Astrocyte (in vitro differentiated cells and primary cell): Measurements from ENCODE around the gene SCAMP1.

Experiments
- EZH2 ChIP-seq: IDR thresholded peaks from 2 replicates; pipeline ENCODE4 v1.6.1; 2012; ENCODE audit warnings: mild to moderate bottlenecking, low read length, inconsistent platforms; ENCODE audit not compliant: insufficient read depth
- TF ChIP-seq, protein P1 (sequence below): IDR thresholded peaks from 2 replicates; pipeline ENCODE4 v1.5.1; 2011; ENCODE audit warnings: low read depth, mild to moderate bottlenecking, inconsistent platforms, low read length, moderate library complexity; ENCODE audit not compliant: insufficient read depth

DNA sequence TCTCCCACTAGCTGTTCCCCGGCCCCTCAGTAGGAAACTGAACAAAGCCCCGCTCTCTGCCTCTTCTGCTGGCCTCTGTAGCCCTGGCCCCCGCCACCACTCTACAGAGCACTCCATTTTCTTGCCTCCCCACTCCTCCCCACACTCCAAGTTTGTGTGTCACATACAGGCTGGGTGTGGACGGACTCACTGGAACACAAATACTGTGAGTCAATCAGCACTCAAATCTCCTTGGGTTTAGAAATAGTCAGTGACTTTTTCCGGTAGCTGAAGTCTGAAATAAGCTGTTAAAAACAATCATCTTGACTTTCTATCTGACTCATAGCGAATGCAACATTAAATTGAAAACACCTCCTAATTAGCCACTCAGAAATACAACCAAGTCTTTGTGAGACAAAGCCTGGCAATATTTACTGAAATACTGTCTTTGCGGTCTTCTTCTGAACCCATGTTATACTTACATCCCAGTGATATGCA, 165.7 kb downstream of the SCAMP1 start:
- TF ChIP-seq, protein P1, sequence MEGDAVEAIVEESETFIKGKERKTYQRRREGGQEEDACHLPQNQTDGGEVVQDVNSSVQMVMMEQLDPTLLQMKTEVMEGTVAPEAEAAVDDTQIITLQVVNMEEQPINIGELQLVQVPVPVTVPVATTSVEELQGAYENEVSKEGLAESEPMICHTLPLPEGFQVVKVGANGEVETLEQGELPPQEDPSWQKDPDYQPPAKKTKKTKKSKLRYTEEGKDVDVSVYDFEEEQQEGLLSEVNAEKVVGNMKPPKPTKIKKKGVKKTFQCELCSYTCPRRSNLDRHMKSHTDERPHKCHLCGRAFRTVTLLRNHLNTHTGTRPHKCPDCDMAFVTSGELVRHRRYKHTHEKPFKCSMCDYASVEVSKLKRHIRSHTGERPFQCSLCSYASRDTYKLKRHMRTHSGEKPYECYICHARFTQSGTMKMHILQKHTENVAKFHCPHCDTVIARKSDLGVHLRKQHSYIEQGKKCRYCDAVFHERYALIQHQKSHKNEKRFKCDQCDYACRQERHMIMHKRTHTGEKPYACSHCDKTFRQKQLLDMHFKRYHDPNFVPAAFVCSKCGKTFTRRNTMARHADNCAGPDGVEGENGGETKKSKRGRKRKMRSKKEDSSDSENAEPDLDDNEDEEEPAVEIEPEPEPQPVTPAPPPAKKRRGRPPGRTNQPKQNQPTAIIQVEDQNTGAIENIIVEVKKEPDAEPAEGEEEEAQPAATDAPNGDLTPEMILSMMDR: no peak
- no peak for TF ChIP-seq EZH2
